Psoas muscle (tissue), 8 donors: Measurements from ENCODE around the gene CHD8. TPM values are rescaled to one million over a fixed set of nuclear protein-coding genes. Genes with fewer than 3 reads are reported as not detected.

ENCODE experiments used
- ATAC-seq, 4 donors: fragments of 200-7000 bp; cut with Tn5 transposase; one replicate each; pipeline ENCODE4 v1.9.1; 2020; ENCODE audit warnings: moderate library complexity in 3 of 4, mild to moderate bottlenecking in 2 of 4
- DNase-seq, 2 donors: peaks; one replicate each; pipeline ENCODE4 v3.0.0-alpha.2; 2020
- H3K27ac ChIP-seq: fragments of 200-600 bp; one replicate; pipeline ENCODE4 v1.8.0; 2022
- H3K27me3 ChIP-seq, 3 donors: fragments of 200-600 bp in 1 of 3; one replicate each; pipeline versions ENCODE4 v1.6.1 to v1.8.0; 2013 to 2022; ENCODE audit warnings: low read length in 2 of 3, mild to moderate bottlenecking in 2 of 3, moderate library complexity in 1 of 3; ENCODE audit not compliant: insufficient read depth in 3 of 3
- H3K36me3 ChIP-seq, 2 donors: fragments of 200-600 bp in 1 of 2; one replicate each; pipeline versions ENCODE4 v1.6.1 to v1.8.0; 2013 to 2022; ENCODE audit warnings: low read depth in 1 of 2, mild to moderate bottlenecking in 1 of 2, moderate library complexity in 1 of 2; ENCODE audit not compliant: insufficient read depth in 1 of 2
- H3K4me1 ChIP-seq: fragments of 200-600 bp; one replicate; pipeline ENCODE4 v1.8.0; 2022
- H3K4me3 ChIP-seq: fragments of 200-600 bp; one replicate; pipeline ENCODE4 v1.8.0; 2022; ENCODE audit warnings: mild to moderate bottlenecking
- H3K9me3 ChIP-seq: fragments of 200-600 bp; one replicate; pipeline ENCODE4 v1.8.0; 2022
- WGBS, 3 donors: extraction: QIAGEN DNeasy Blood & Tissue Kit; methylation state at CpG; one replicate each; pipeline versions ENCODE4 v1.1.6 to v1.1.7; 2013; 5-methylcytosine and 5-hydroxymethylcytosine counted together
- intact Hi-C, 2 donors: fragments of 100-400 bp; cut with DNase I; formaldehyde crosslinking; loops; one replicate each; pipeline versions ENCODE4 v1.11.0 to v1.14.2; 2022
- long read RNA-seq, 2 donors: library from polyadenylated mRNA; unstranded; transcript quantifications; one replicate each; pipeline ENCODE4 v2.0.0, GENCODE V29; 2021
- polyA plus RNA-seq, 3 donors: library from polyadenylated mRNA; stranded (reverse); fragments of 200-250 nt; gene quantifications; one replicate each; pipeline ENCODE4 v1.2.3, GENCODE V29; 2013
- total RNA-seq, 4 donors: library from RNA; stranded (reverse); fragmentation: NEBNext Ultra II Directional in 2 of 4; extraction: Animal tissue kit (Norgen Biotek cat#: 25700) in 2 of 4; gene quantifications; one replicate each; pipeline versions ENCODE4 v1.2.1 to v1.2.4, GENCODE V29; 2021 to 2023
- TF ChIP-seq, protein P1 (sequence below): fragments of 200-600 bp; IDR thresholded peaks from one replicate; pipeline ENCODE4 v1.8.0; 2022; ENCODE audit warnings: antibody characterized with exemption
- donor health status: healthy with polysubstance abuse.
- donor health status: DM: no; HTN: no; CAD: no; lungs with moderate emphysema.
- donor health status: Bipolar disorder and iron deficiency.
- donor health status: healthy.
- donor health status: DM: yes; HTN: yes; CAD: no.
- donor health status: DM: no; HTN: no; CAD: no.
- donor health status: DM: no; HTN: no; CAD: no.
- donor health status: DM: yes; HTN: yes; CAD: no.

The CHD8 gene, protein sequence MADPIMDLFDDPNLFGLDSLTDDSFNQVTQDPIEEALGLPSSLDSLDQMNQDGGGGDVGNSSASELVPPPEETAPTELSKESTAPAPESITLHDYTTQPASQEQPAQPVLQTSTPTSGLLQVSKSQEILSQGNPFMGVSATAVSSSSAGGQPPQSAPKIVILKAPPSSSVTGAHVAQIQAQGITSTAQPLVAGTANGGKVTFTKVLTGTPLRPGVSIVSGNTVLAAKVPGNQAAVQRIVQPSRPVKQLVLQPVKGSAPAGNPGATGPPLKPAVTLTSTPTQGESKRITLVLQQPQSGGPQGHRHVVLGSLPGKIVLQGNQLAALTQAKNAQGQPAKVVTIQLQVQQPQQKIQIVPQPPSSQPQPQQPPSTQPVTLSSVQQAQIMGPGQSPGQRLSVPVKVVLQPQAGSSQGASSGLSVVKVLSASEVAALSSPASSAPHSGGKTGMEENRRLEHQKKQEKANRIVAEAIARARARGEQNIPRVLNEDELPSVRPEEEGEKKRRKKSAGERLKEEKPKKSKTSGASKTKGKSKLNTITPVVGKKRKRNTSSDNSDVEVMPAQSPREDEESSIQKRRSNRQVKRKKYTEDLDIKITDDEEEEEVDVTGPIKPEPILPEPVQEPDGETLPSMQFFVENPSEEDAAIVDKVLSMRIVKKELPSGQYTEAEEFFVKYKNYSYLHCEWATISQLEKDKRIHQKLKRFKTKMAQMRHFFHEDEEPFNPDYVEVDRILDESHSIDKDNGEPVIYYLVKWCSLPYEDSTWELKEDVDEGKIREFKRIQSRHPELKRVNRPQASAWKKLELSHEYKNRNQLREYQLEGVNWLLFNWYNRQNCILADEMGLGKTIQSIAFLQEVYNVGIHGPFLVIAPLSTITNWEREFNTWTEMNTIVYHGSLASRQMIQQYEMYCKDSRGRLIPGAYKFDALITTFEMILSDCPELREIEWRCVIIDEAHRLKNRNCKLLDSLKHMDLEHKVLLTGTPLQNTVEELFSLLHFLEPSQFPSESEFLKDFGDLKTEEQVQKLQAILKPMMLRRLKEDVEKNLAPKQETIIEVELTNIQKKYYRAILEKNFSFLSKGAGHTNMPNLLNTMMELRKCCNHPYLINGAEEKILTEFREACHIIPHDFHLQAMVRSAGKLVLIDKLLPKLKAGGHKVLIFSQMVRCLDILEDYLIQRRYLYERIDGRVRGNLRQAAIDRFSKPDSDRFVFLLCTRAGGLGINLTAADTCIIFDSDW (N-terminal part only)
- 10 to 100 TPM; 27.1 to 40.1 (median 36.1) TPM for total RNA-seq
- 10 to 100 TPM; 11.5 to 23.6 (median 18.2) TPM for polyA plus RNA-seq
- long read RNA-seq, donor 1, partial matches to known transcripts = 4 of 4 reads
- long read RNA-seq, donor 1, other reads (novel, unspliced or antisense) = 0 of 4 reads
- long read RNA-seq, donor 2, partial matches to known transcripts = 14 of 17 reads
- long read RNA-seq, donor 2, other reads (novel, unspliced or antisense) = 2 of 17 reads

DNA sequence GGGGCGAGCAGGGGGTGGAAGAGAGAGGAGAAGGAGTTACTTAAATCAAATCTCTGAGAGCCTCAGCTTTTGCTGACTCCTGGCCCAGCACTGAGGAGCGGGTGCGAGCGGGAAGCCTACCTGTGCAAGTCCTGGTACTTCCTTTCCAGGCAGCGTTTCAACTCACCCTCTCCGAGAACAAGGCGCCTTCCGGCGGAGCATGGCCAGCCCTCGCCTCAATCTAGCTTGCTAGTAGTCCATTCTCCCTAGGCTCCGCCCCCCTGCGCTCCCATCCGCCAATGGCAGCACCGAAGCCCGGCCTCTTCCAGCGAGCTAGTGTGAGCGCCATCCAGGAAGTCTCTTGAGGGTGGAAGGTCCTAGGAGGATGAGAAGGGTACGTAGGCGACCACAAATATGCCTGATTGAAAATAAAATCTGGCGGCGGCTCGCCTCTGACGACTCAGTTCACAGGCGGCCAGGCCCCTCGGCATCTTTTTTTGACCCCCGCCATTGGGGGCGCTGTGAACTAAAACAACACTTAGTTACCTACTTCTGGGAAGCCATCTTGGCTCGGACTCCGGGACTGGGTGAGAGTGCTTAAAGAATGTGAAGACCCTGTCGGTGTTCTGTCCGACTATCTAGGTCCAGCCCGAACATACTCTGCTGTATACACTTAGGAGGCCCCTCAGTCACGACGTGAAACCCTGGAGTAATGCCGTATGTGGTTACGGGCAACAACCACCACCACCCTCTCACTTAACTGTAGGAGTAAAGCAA, at the start of gene CHD8:
Gene CHD8 (minus strand): TSS at position 212 of the 756 bp plus-strand sequence. CDS start 24,480 bp downstream, outside the sequence.
- Histone ChIP-seq H3K27me3 (no peaks in the 10 kb centered on the region), H3K4me1 (peaks cover 17% of the 10 kb centered on the region), H3K9me3 (no peaks in the 10 kb centered on the region), H3K27ac (peak within 1 kb of the TSS; percentile 97), H3K4me3 (peak within 1 kb of the TSS; percentile 95), H3K36me3 (peaks cover 5 to 25% of the 10 kb centered on the region in 2 donors)
- ATAC-seq (peak; percentile 99 to 100 (median 100)), DNase-seq (peak; percentile 100)
- 0 to 1% (median 0%) methylated on average over 36 of the region's 36 CpGs for WGBS, 3 donors
- TF ChIP-seq, protein P1, sequence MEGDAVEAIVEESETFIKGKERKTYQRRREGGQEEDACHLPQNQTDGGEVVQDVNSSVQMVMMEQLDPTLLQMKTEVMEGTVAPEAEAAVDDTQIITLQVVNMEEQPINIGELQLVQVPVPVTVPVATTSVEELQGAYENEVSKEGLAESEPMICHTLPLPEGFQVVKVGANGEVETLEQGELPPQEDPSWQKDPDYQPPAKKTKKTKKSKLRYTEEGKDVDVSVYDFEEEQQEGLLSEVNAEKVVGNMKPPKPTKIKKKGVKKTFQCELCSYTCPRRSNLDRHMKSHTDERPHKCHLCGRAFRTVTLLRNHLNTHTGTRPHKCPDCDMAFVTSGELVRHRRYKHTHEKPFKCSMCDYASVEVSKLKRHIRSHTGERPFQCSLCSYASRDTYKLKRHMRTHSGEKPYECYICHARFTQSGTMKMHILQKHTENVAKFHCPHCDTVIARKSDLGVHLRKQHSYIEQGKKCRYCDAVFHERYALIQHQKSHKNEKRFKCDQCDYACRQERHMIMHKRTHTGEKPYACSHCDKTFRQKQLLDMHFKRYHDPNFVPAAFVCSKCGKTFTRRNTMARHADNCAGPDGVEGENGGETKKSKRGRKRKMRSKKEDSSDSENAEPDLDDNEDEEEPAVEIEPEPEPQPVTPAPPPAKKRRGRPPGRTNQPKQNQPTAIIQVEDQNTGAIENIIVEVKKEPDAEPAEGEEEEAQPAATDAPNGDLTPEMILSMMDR = peak; percentile 61
- intact Hi-C loops = loop anchor here (1.0 to 2.0 kb wide), 2 partner anchors 19 to 20 kb away; partner anchors contain the start of gene RAB2B (in 1 of the 2)

- H3K27ac ChIP-seq = no peak overlapping the region
- TF ChIP-seq, protein P1 = no peak
These were observed 49.2 kb upstream of the CHD8 start for GRCh38 chr14:21505012-21505553.

GRCh38 chr14:21503376-21503775, 47.5 kb upstream of the CHD8 start:
- Histone ChIP-seq H3K4me3 (no peak overlapping the region), H3K36me3 (peaks cover 24 to 70% of the 10 kb centered on the region in 2 donors), H3K27ac (no peak overlapping the region), H3K9me3 (no peaks in the 10 kb centered on the region), H3K4me1 (no peaks in the 10 kb centered on the region), H3K27me3 (no peaks in the 10 kb centered on the region)
- WGBS, 3 donors = 48 to 63% (median 55%) methylated on average over 4 of the region's 4 CpGs
- intact Hi-C loops = no loop called here
- ATAC-seq (no peak), DNase-seq (no peak)
- TF ChIP-seq, protein P1 = no peak

More at GRCh38 chr14:21505012-21505553, 49.2 kb upstream of the CHD8 start:
- no peak for ATAC-seq
- Histone ChIP-seq H3K36me3 (peaks cover 14 to 63% of the 10 kb centered on the region in 2 donors), H3K9me3 (no peaks in the 10 kb centered on the region), H3K27me3 (no peaks in the 10 kb centered on the region), H3K4me3 (no peak overlapping the region), H3K4me1 (peaks cover 12% of the 10 kb centered on the region)
- intact Hi-C loops = no loop called here
- DNase-seq = no peak
